Thoracic aorta endothelial cell (primary cell): ENCODE data around the gene PPP2R5D. TPM values are rescaled to one million over a fixed set of nuclear protein-coding genes. Genes with fewer than 3 reads are reported as not detected.

ENCODE experiments used
- total RNA-seq: library from RNA; depleted of rRNA; stranded (reverse); fragments of >200 nt; gene quantifications from 2 replicates; pipeline ENCODE4 v1.2.3, GENCODE V29; 2012

PPP2R5D gene
- 60.4 and 63.3 TPM in 2 replicates for total RNA-seq

GRCh38 chr6:42984001-42984923, at the start of gene PPP2R5D:
Gene PPP2R5D, plus strand, starts transcription at chr6:42984570. Its CDS starts 108 bp downstream, at chr6:42984678.

GRCh38 chr6:42960243-42961019, 23.9 kb upstream of the PPP2R5D start, which contains the start of gene GNMT:
Gene GNMT, plus strand, starts transcription at chr6:42960754. Its CDS starts 14 bp downstream, at chr6:42960768.

GRCh38 chr6:42978839-42979522, 5.4 kb upstream of the PPP2R5D start, which contains the start of gene PEX6:
Gene PEX6, minus strand, starts transcription at chr6:42979181. Its CDS starts 31 bp downstream, at chr6:42979150.

GRCh38 chr6:43013843-43014433, 29.6 kb downstream of the PPP2R5D start, which contains the start of the genes KLHDC3 and MEA1:
Gene KLHDC3, plus strand, starts transcription at chr6:43014249. Its CDS starts 2,944 bp downstream, at chr6:43017193.
Gene MEA1, minus strand, starts transcription at chr6:43013946. Its CDS starts 133 bp downstream, at chr6:43013813.

GRCh38 chr6:43021270-43022047, 37.1 kb downstream of the PPP2R5D start, which contains the start of gene RRP36:
Gene RRP36, plus strand, starts transcription at chr6:43021623. Its CDS starts 32 bp downstream, at chr6:43021655.

GRCh38 chr6:43053545-43054205, 69.3 kb downstream of the PPP2R5D start, which contains the start of gene CUL7:
Gene CUL7, minus strand, starts transcription at chr6:43053851. Its CDS starts 1,063 bp downstream, at chr6:43052788.

GRCh38 chr6:43059168-43060033, 75.0 kb downstream of the PPP2R5D start, which contains the start of the genes KLC4 and MRPL2:
Gene KLC4, plus strand, starts transcription at chr6:43059631. Its CDS starts 1,705 bp downstream, at chr6:43061336.
Gene MRPL2, minus strand, starts transcription at chr6:43059434. Its CDS starts 53 bp downstream, at chr6:43059381.

Other genes with a start within 250 kb of the PPP2R5D start
- gene TBCC, start 238.5 kb upstream of the PPP2R5D start, total RNA-seq: 28.3 and 31.3 TPM in 2 replicates
- 6.5 and 7.1 TPM in 2 replicates for gene BICRAL, start 202.5 kb upstream of the PPP2R5D start, total RNA-seq
- 204 and 227 TPM in 2 replicates for gene RPL7L1, start 105.0 kb upstream of the PPP2R5D start, total RNA-seq
- not detected in 2 replicates for gene PTCRA, start 68.5 kb upstream of the PPP2R5D start, total RNA-seq
- gene CNPY3, start 55.1 kb upstream of the PPP2R5D start, total RNA-seq: 25.4 and 28.1 TPM in 2 replicates
- 0.13 TPM in 1 of 2 replicates, not detected in the other for gene GNMT, start 23.8 kb upstream of the PPP2R5D start, total RNA-seq
- 17.4 and 25.7 TPM in 2 replicates for gene PEX6, start 5.4 kb upstream of the PPP2R5D start, total RNA-seq
- gene MEA1, start 29.4 kb downstream of the PPP2R5D start, total RNA-seq: 43.7 and 50.7 TPM in 2 replicates
- gene KLHDC3, start 29.7 kb downstream of the PPP2R5D start, total RNA-seq: 85.1 and 93.1 TPM in 2 replicates
- 104 and 118 TPM in 2 replicates for gene RRP36, start 37.1 kb downstream of the PPP2R5D start, total RNA-seq
- 22.8 and 23.7 TPM in 2 replicates for gene CUL7, start 69.3 kb downstream of the PPP2R5D start, total RNA-seq
- gene MRPL2, start 74.9 kb downstream of the PPP2R5D start, total RNA-seq: 24.6 and 25.9 TPM in 2 replicates
- gene KLC4, start 75.1 kb downstream of the PPP2R5D start, total RNA-seq: 11.2 and 11.8 TPM in 2 replicates
- 2.7 and 2.8 TPM in 2 replicates for gene PTK7, start 91.7 kb downstream of the PPP2R5D start, total RNA-seq
- gene SRF, start 186.7 kb downstream of the PPP2R5D start, total RNA-seq: 22.5 and 28.9 TPM in 2 replicates
- gene CUL9, start 197.6 kb downstream of the PPP2R5D start, total RNA-seq: 23.3 and 26.6 TPM in 2 replicates
- 30.5 and 51.6 TPM in 2 replicates for gene DNPH1, start 244.9 kb downstream of the PPP2R5D start, total RNA-seq